PC-3 (cell line): ENCODE data around the gene DYDC2. TPM values are rescaled to one million over a fixed set of nuclear protein-coding genes. Genes with fewer than 3 reads are reported as not detected.

Source experiments
- ATAC-seq: fragments of 200-7000 bp; cut with Tn5 transposase; 2 replicates; pipeline ENCODE4 v1.9.1; 2020; ENCODE audit warnings: mild to moderate bottlenecking, moderate library complexity
- Bru-seq: library from RNA; stranded (reverse); fragments of 400-500 nt; gene quantifications from one replicate; lab custom pipeline; 2021; lab: Mats Ljungman, UMichigan
- BruChase-seq, 2 experiments: library from RNA; stranded (reverse); fragments of 400-500 nt; gene quantifications; one replicate each; lab custom pipeline; 2021; lab: Mats Ljungman, UMichigan
- BruUV-seq: library from RNA; stranded (reverse); fragments of 400-500 nt; replicated peaks from 2 replicates; lab custom pipeline; 2021; lab: Mats Ljungman, UMichigan
- CTCF ChIA-PET: fragments of 300-600 bp; sonication (Branson Sonifier 250); formaldehyde crosslinking; loops from one replicate; lab custom pipeline; 2022; ENCODE audit warnings: antibody characterized with exemption; lab: Charles Lee
- POLR2A ChIA-PET: fragments of 300-600 bp; sonication (Branson Sonifier 250); formaldehyde crosslinking; loops from one replicate; lab custom pipeline; 2022; ENCODE audit warnings: antibody characterized with exemption; ENCODE audit not compliant: unreplicated experiment; lab: Charles Lee
- DNase-seq: peaks from one replicate; pipeline ENCODE4 v3.0.0-alpha.2; 2015
- H2AFZ ChIP-seq: fragments of 300-600 bp; sonication (generic); 2 replicates; pipeline ENCODE4 v1.6.0; 2016; ENCODE audit warnings: antibody characterized with exemption, low read length
- H3F3A ChIP-seq: fragments of 300-600 bp; sonication (generic); one replicate; pipeline ENCODE4 v1.6.0; 2017; ENCODE audit warnings: antibody characterized with exemption, low read length, control low read depth, mild to moderate bottlenecking; ENCODE audit not compliant: unreplicated experiment
- H3K27ac ChIP-seq: fragments of 300-600 bp; sonication (generic); 2 replicates; pipeline ENCODE4 v1.5.1; 2016; ENCODE audit warnings: mild to moderate bottlenecking, low read length
- H3K27me3 ChIP-seq: fragments of 300-600 bp; sonication (generic); 2 replicates; pipeline ENCODE4 v1.6.1; 2016; ENCODE audit warnings: low read length, mixed read lengths
- H3K36me3 ChIP-seq: fragments of 300-600 bp; sonication (generic); 2 replicates; pipeline ENCODE4 v1.6.1; 2016; ENCODE audit warnings: low read depth, mixed run types, low read length, mixed read lengths
- H3K4me1 ChIP-seq: fragments of 300-600 bp; sonication (generic); 2 replicates; pipeline ENCODE4 v1.5.1; 2016; ENCODE audit warnings: low read length; ENCODE audit not compliant: insufficient read depth
- H3K4me2 ChIP-seq: fragments of 300-600 bp; sonication (generic); 2 replicates; pipeline ENCODE4 v1.6.0; 2016; ENCODE audit warnings: low read length
- H3K4me3 ChIP-seq: fragments of 300-600 bp; sonication (generic); 2 replicates; pipeline ENCODE4 v1.5.1; 2016; ENCODE audit warnings: mild to moderate bottlenecking, low read length, mixed read lengths
- H3K79me2 ChIP-seq: fragments of 300-600 bp; sonication (generic); 2 replicates; pipeline ENCODE4 v1.6.1; 2017; ENCODE audit warnings: low read length, mixed read lengths
- H3K9ac ChIP-seq: fragments of 300-600 bp; sonication (generic); 2 replicates; pipeline ENCODE4 v1.6.0; 2016; ENCODE audit warnings: mild to moderate bottlenecking, low read length
- H3K9me2 ChIP-seq: fragments of 300-600 bp; sonication (generic); replicated peaks from 2 replicates; pipeline ENCODE4 v1.6.1; 2016; ENCODE audit warnings: mixed run types, low read length, mixed read lengths
- H3K9me3 ChIP-seq: fragments of 300-600 bp; sonication (generic); 2 replicates; pipeline ENCODE4 v1.6.1; 2016; ENCODE audit warnings: low read length, mixed read lengths
- H4K20me1 ChIP-seq: fragments of 300-600 bp; sonication (generic); 2 replicates; pipeline ENCODE4 v1.6.1; 2016; ENCODE audit warnings: low read length, mixed read lengths
- CTCF ChIP-seq: fragments of 300-600 bp; sonication (generic); conservative IDR thresholded peaks from 2 replicates; pipeline ENCODE4 v1.5.1; 2017; ENCODE audit warnings: antibody characterized with exemption, low read depth, mild to moderate bottlenecking, low read length
- EZH2 ChIP-seq: fragments of 300-600 bp; sonication (generic); IDR thresholded peaks from one replicate; pipeline ENCODE4 v1.6.1; 2017; ENCODE audit warnings: antibody characterized with exemption, mild to moderate bottlenecking, low read length; ENCODE audit not compliant: unreplicated experiment
- EZH2phosphoT487 ChIP-seq: fragments of 300-600 bp; sonication (generic); IDR thresholded peaks from 2 replicates; pipeline ENCODE4 v1.6.1; 2018; ENCODE audit warnings: mild to moderate bottlenecking, antibody characterized with exemption, low read length, borderline replicate concordance
- intact Hi-C: fragments of 100-400 bp; cut with micrococcal nuclease; formaldehyde crosslinking; loops from 2 replicates; pipeline ENCODE4 v1.9.0; 2023
- long read RNA-seq: library from polyadenylated mRNA; unstranded; transcript quantifications from one replicate; pipeline ENCODE4 v2.0.0, GENCODE V29; 2021; ENCODE audit not compliant: unreplicated experiment
- total RNA-seq: library from RNA; depleted of rRNA; stranded (reverse); fragments of >200 nt; gene quantifications from 2 replicates; pipeline ENCODE4 v1.2.3, GENCODE V29; 2014; rRNA removed

Gene DYDC2
- total RNA-seq (not detected in 2 replicates), Bru-seq, nascent RNA (percentile 4 among the genes with signal in this experiment), BruChase-seq, experiment 1, labeled RNA remaining after a 6-hour chase (not detected), BruChase-seq, experiment 2, labeled RNA remaining after a 2-hour chase (percentile 3 among the genes with signal in this experiment)
- long read RNA-seq: 0 reads

GRCh38 chr10:80356563-80356988 lies at the start of gene DYDC2, which contains the start of gene DYDC1:
Gene DYDC2, plus strand, starts transcription at chr10:80356781. Its CDS starts 5,663 bp downstream, at chr10:80362444.
Gene DYDC1, minus strand, starts transcription at chr10:80356755. Its CDS starts 4,154 bp downstream, at chr10:80352601.
- no peaks in the 10 kb centered on the region for H4K20me1 ChIP-seq
- no peaks in the 10 kb centered on the region for H3K9me3 ChIP-seq
- DNase-seq (no peak), ATAC-seq (no peak)
- H3K4me2 ChIP-seq: no peak within 1 kb of the TSS
- no peak within 1 kb of the TSS for H3K4me3 ChIP-seq
- no peaks in the 10 kb centered on the region for H3K36me3 ChIP-seq
- no peaks in the 10 kb centered on the region for H3K4me1 ChIP-seq
- H3K9me2 ChIP-seq: no peaks in the 10 kb centered on the region
- ChIA-PET POLR2A (no interaction called here), CTCF (no interaction called here)
- H3K79me2 ChIP-seq: no peaks in the 10 kb centered on the region
- no TSS peak for BruUV-seq
- intact Hi-C loops: no loop called here
- H3K27ac ChIP-seq: no peak within 1 kb of the TSS
- no peak within 1 kb of the TSS for H3K9ac ChIP-seq
- H2AFZ ChIP-seq: no peak within 1 kb of the TSS
- H3K27me3 ChIP-seq: no peaks in the 10 kb centered on the region
- no peaks in the 10 kb centered on the region for H3F3A ChIP-seq
- TF ChIP-seq EZH2 (no peak), EZH2phosphoT487 (no peak), CTCF (no peak)

- CTCF ChIA-PET: no interaction called here
- H3K4me2 ChIP-seq: no peak overlapping the region
Observed at GRCh38 chr10:80313523-80313922, 43.1 kb upstream of the DYDC2 start.

More at GRCh38 chr10:80313523-80313922, 43.1 kb upstream of the DYDC2 start:
- no peaks in the 10 kb centered on the region for H3K79me2 ChIP-seq
- no peak overlapping the region for H2AFZ ChIP-seq
- no peaks in the 10 kb centered on the region for H4K20me1 ChIP-seq
- TF ChIP-seq CTCF (no peak), EZH2 (no peak), EZH2phosphoT487 (no peak)
- H3K27ac ChIP-seq: no peak overlapping the region
- ATAC-seq: no peak
- H3K4me1 ChIP-seq: no peaks in the 10 kb centered on the region
- intact Hi-C loops: no loop called here
- no peaks in the 10 kb centered on the region for H3F3A ChIP-seq
- POLR2A ChIA-PET: no interaction called here
- H3K9ac ChIP-seq: no peak overlapping the region
- BruUV-seq: no TSS peak
- no peaks in the 10 kb centered on the region for H3K36me3 ChIP-seq
- H3K4me3 ChIP-seq: no peak overlapping the region
- H3K9me2 ChIP-seq: no peaks in the 10 kb centered on the region
- H3K27me3 ChIP-seq: no peaks in the 10 kb centered on the region
- DNase-seq: no peak
- H3K9me3 ChIP-seq: no peaks in the 10 kb centered on the region
